GM23248 (cell line): ENCODE results near the gene MIX23. TPM values are rescaled to one million over a fixed set of nuclear protein-coding genes. Genes with fewer than 3 reads are reported as not detected.
A peak's percentile ranks its signal among the peaks of the same experiment; 100 is the strongest.

Source experiments
- DNase-seq: peaks from one replicate; pipeline ENCODE4 v3.0.0-alpha.2; 2015
- H2AFZ ChIP-seq: fragments of 200-600 bp; sonication (generic); 2 replicates; pipeline ENCODE4 v1.6.1; 2016; ENCODE audit warnings: antibody characterized with exemption
- H3F3A ChIP-seq: fragments of 200-600 bp; sonication (generic); 2 replicates; pipeline ENCODE4 v1.6.1; 2016; ENCODE audit warnings: mild to moderate bottlenecking, antibody characterized with exemption, mixed run types; ENCODE audit not compliant: insufficient read depth
- H3K27ac ChIP-seq: fragments of 200-600 bp; sonication (generic); 2 replicates; pipeline ENCODE4 v1.5.1; 2016; ENCODE audit warnings: mild to moderate bottlenecking
- H3K27me3 ChIP-seq: fragments of 200-600 bp; sonication (generic); replicated peaks from 2 replicates; pipeline ENCODE4 v1.6.1; 2016; ENCODE audit warnings: mild to moderate bottlenecking; ENCODE audit not compliant: insufficient read depth
- H3K36me3 ChIP-seq: fragments of 200-600 bp; sonication (generic); 2 replicates; pipeline ENCODE4 v1.6.1; 2016; ENCODE audit warnings: low read depth, mild to moderate bottlenecking
- H3K4me1 ChIP-seq: fragments of 200-600 bp; sonication (generic); 2 replicates; pipeline ENCODE4 v1.6.1; 2016; ENCODE audit warnings: mild to moderate bottlenecking; ENCODE audit not compliant: insufficient read depth
- H3K4me2 ChIP-seq: fragments of 200-600 bp; sonication (generic); one replicate; pipeline ENCODE4 v1.6.1; 2016; ENCODE audit warnings: mild to moderate bottlenecking; ENCODE audit not compliant: unreplicated experiment
- H3K4me3 ChIP-seq: fragments of 200-600 bp; sonication (generic); 2 replicates; pipeline ENCODE4 v1.5.1; 2016; ENCODE audit warnings: mild to moderate bottlenecking
- H3K79me2 ChIP-seq: fragments of 200-600 bp; sonication (generic); 2 replicates; pipeline ENCODE4 v1.6.1; 2016; ENCODE audit warnings: mild to moderate bottlenecking; ENCODE audit not compliant: insufficient read depth
- H3K9ac ChIP-seq: fragments of 200-600 bp; sonication (generic); 2 replicates; pipeline ENCODE4 v1.6.1; 2016; ENCODE audit warnings: mild to moderate bottlenecking
- H3K9me2 ChIP-seq: fragments of 200-600 bp; sonication (generic); 2 replicates; pipeline ENCODE4 v1.6.1; 2016; ENCODE audit warnings: mixed run types, mild to moderate bottlenecking, moderate library complexity; ENCODE audit not compliant: insufficient read depth
- H3K9me3 ChIP-seq: fragments of 200-600 bp; sonication (generic); one replicate; pipeline ENCODE4 v1.6.1; 2017; ENCODE audit warnings: low read depth
- H4K20me1 ChIP-seq: fragments of 200-600 bp; sonication (generic); 2 replicates; pipeline ENCODE4 v1.6.0; 2016; ENCODE audit not compliant: insufficient read depth
- EZH2 ChIP-seq: fragments of 200-600 bp; sonication (generic); IDR thresholded peaks from 2 replicates; pipeline ENCODE4 v1.6.1; 2018; ENCODE audit warnings: antibody characterized with exemption, mild to moderate bottlenecking; ENCODE audit not compliant: insufficient read depth, poor library complexity, severe bottlenecking
- EZH2phosphoT487 ChIP-seq: fragments of 200-600 bp; sonication (generic); IDR thresholded peaks from 2 replicates; pipeline ENCODE4 v1.6.1; 2018; ENCODE audit warnings: antibody characterized with exemption, moderate library complexity, mild to moderate bottlenecking, low read depth; ENCODE audit not compliant: insufficient read depth
- WGBS, 2 experiments: methylation state at CpG; one replicate each; pipeline ENCODE4 v1.1.6; 2015 to 2017; ENCODE audit warnings: low lambda C conversion rate in 2 of 2, low coverage in 1 of 2; ENCODE audit errors: missing lambda C conversion rate in 2 of 2; 5-methylcytosine and 5-hydroxymethylcytosine counted together
- in situ Hi-C: fragments of 300-500 bp; cut with MboI; formaldehyde crosslinking; loops from 2 replicates; pipeline ENCODE4 v1.15.0; 2020
- polyA plus RNA-seq: library from polyadenylated mRNA; unstranded; fragments of >200 nt; fragmentation: Nextera tagmentation; extraction: Ambion mirVana; gene quantifications from 2 replicates; pipeline ENCODE4 v1.2.1, GENCODE V29; 2016
- total RNA-seq: library from RNA; depleted of rRNA; stranded (reverse); fragments of >200 nt; shearing (Covaris generic); gene quantifications from 2 replicates; pipeline ENCODE4 v1.2.3, GENCODE V29; 2014

The MIX23 gene
- total and polyA plus RNA-seq, 2 experiments from 2014 or later = 12.3 to 22.7 TPM

GRCh38 chr3:122350814-122351418, 32.1 kb downstream of the MIX23 start:
- H3K9me2 ChIP-seq = no peaks in the 10 kb centered on the region
- no peaks in the 10 kb centered on the region for H3K9me3 ChIP-seq
- H3K4me1 ChIP-seq = peaks cover 16% of the 10 kb centered on the region; the same call in 1 of the 2 replicates
- no peaks in the 10 kb centered on the region for H3K79me2 ChIP-seq
- no peaks in the 10 kb centered on the region for H3K36me3 ChIP-seq
- peak overlapping the region; percentile 31 for H3K4me2 ChIP-seq
- no peak overlapping the region for H3K27ac ChIP-seq
- H3F3A ChIP-seq = no peaks in the 10 kb centered on the region
- no peak overlapping the region for H3K4me3 ChIP-seq
- H3K27me3 ChIP-seq = no peaks in the 10 kb centered on the region
- TF ChIP-seq EZH2phosphoT487 = no peak
- no peak for TF ChIP-seq EZH2
- H3K9ac ChIP-seq = no peak overlapping the region
- 0 out of 2 replicates have a peak overlapping the region, but pooled peaks have one; percentile 19 for H2AFZ ChIP-seq
- no peaks in the 10 kb centered on the region for H4K20me1 ChIP-seq
- in situ Hi-C loops = no loop called here
- WGBS, 2 experiments = 79 to 83% methylated on average over 5 of the region's 5 CpGs
- DNase-seq = peak; percentile 71

GRCh38 chr3:122349171-122349570, 33.9 kb downstream of the MIX23 start:
- Histone ChIP-seq H3K4me3 (no peak overlapping the region), H3K79me2 (no peaks in the 10 kb centered on the region), H4K20me1 (no peaks in the 10 kb centered on the region), H2AFZ (no peak overlapping the region), H3F3A (no peaks in the 10 kb centered on the region), H3K9me3 (no peaks in the 10 kb centered on the region), H3K27me3 (no peaks in the 10 kb centered on the region), H3K9me2 (no peaks in the 10 kb centered on the region), H3K27ac (no peak overlapping the region), H3K4me2 (no peak overlapping the region), H3K9ac (no peak overlapping the region), H3K36me3 (no peaks in the 10 kb centered on the region), H3K4me1 (peaks cover 16% of the 10 kb centered on the region; the same call in 1 of the 2 replicates)
- no peak for DNase-seq
- 43 to 63% methylated on average over 1 of the region's 1 CpG for WGBS, 2 experiments
- in situ Hi-C loops = no loop called here
- TF ChIP-seq EZH2 (no peak), EZH2phosphoT487 (no peak)

- H3K9me3 ChIP-seq = no peaks in the 10 kb centered on the region
- no peak overlapping the region for H3K4me3 ChIP-seq
- no peaks in the 10 kb centered on the region for H3K9me2 ChIP-seq
- no peaks in the 10 kb centered on the region for H3K79me2 ChIP-seq
- H3K36me3 ChIP-seq = no peaks in the 10 kb centered on the region
- no peak overlapping the region for H3K9ac ChIP-seq
- H3K27me3 ChIP-seq = no peaks in the 10 kb centered on the region
- no peaks in the 10 kb centered on the region for H3F3A ChIP-seq
- no peak for TF ChIP-seq EZH2phosphoT487
- TF ChIP-seq EZH2 = no peak
- H3K27ac ChIP-seq = no peak overlapping the region
- H2AFZ ChIP-seq = no peak overlapping the region
- DNase-seq = peak; percentile 21
- no peaks in the 10 kb centered on the region for H4K20me1 ChIP-seq
- no peak overlapping the region for H3K4me2 ChIP-seq
- WGBS, 2 experiments = 42 to 51% methylated on average over 2 of the region's 2 CpGs
- no peaks in the 10 kb centered on the region for H3K4me1 ChIP-seq
- in situ Hi-C loops = no loop called here
Measured at GRCh38 chr3:122343654-122344053, 39.4 kb downstream of the MIX23 start.

- in situ Hi-C loops = no loop called here
- Histone ChIP-seq H3K79me2 (no peaks in the 10 kb centered on the region), H3K36me3 (no peaks in the 10 kb centered on the region), H2AFZ (no peak overlapping the region), H3K4me1 (no peaks in the 10 kb centered on the region), H3K27me3 (no peaks in the 10 kb centered on the region), H3K4me3 (no peak overlapping the region), H3F3A (no peaks in the 10 kb centered on the region), H3K9me2 (no peaks in the 10 kb centered on the region), H3K27ac (no peak overlapping the region), H3K9me3 (no peaks in the 10 kb centered on the region), H4K20me1 (no peaks in the 10 kb centered on the region), H3K4me2 (no peak overlapping the region), H3K9ac (no peak overlapping the region)
- WGBS, 2 experiments = 9 to 14% methylated on average over 1 of the region's 1 CpG
- TF ChIP-seq EZH2phosphoT487 = no peak
- no peak for TF ChIP-seq EZH2
- DNase-seq = no peak
Measured at GRCh38 chr3:122342803-122343202, 40.2 kb downstream of the MIX23 start.
